Measurements from ENCODE around the gene FAM47E. TPM values are rescaled to one million over a fixed set of nuclear protein-coding genes. Genes with fewer than 3 reads are reported as not detected.
A peak's percentile ranks its signal among the peaks of the same experiment; 100 is the strongest.

The FAM47E gene
- total RNA-seq, 4 donors from 2014 or later, result 0.56 to 6.8 (median 3.8) TPM

DNA sequence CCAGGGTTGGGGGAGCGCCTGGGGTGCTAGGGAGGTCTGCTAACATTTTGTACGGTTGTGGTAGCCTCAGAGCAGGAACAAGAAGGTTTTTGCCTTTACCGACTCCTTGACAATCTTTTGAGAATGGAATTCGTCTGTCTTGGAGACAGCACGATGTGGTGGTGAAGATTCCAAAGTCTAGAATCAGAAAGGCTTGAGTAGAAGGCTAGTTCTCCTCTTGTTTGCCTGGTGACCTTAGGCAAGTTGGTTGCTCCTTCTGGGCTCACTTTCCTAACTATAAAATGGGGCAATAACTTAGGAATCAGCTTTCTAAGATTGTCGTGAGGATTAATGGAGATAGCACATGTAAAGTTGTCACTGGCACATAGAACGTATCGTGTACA is 741 bp downstream of the FAM47E start:
- in situ Hi-C loops (cut with MboI; ENCODE audit: low sequenced_read_pairs in 4 of 4), result loop anchor here in 1 of 4 donors (25.0 kb wide), 1 partner anchor 260 kb away; no protein-coding TSS in a partner anchor
- Histone ChIP-seq H3K27me3 (no peaks in the 10 kb centered on the region), H3K27ac (peak overlapping the region; percentile 73 to 90 (median 78)), H3K36me3 (no peaks in the 10 kb centered on the region), H3K4me1 (peaks cover 3 to 8% of the 10 kb centered on the region in 2 donors), H3K9me3 (no peaks in the 10 kb centered on the region), H3K4me3 (peak overlapping the region; percentile 63 to 84 (median 65))
- TF ChIP-seq, protein P1, sequence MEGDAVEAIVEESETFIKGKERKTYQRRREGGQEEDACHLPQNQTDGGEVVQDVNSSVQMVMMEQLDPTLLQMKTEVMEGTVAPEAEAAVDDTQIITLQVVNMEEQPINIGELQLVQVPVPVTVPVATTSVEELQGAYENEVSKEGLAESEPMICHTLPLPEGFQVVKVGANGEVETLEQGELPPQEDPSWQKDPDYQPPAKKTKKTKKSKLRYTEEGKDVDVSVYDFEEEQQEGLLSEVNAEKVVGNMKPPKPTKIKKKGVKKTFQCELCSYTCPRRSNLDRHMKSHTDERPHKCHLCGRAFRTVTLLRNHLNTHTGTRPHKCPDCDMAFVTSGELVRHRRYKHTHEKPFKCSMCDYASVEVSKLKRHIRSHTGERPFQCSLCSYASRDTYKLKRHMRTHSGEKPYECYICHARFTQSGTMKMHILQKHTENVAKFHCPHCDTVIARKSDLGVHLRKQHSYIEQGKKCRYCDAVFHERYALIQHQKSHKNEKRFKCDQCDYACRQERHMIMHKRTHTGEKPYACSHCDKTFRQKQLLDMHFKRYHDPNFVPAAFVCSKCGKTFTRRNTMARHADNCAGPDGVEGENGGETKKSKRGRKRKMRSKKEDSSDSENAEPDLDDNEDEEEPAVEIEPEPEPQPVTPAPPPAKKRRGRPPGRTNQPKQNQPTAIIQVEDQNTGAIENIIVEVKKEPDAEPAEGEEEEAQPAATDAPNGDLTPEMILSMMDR (IDR thresholded peaks at IDR 0.05 in 4 of 5, conservative IDR thresholded peaks at IDR 0.05 in 1 of 5), result no peak
- no peak for TF ChIP-seq POLR2A (IDR thresholded peaks at IDR 0.05)
- intact Hi-C loops (cut with DNase I; ENCODE audit: low total_unique reads), result loop anchor here (5.0 to 10.0 kb wide), 2 partner anchors 253 to 260 kb away; partner anchors contain the start of gene SDAD1
- peak in 1 of 2 donors; percentile 3 for ATAC-seq
- DNase-seq, result no peak

DNA sequence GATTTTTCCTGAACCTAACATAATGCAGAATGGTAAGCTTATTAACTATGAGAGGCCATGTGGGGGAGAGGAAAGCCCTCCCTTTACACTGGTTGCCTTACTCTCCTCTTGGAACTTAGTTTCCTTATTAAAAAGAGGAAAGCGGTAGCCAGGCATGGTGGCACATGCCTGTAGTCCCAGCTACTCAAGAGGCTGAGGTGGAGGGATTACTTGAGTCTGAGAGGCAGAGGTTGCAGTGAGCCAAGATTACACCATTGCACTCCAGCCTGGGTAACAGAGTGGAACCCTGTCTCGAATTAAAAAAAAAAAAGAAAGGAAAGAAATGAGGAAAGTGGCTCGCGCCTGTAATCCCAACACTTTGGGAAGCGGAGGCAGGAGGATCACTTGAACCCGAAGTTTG is 2.0 kb downstream of the FAM47E start:
- H3K4me3 ChIP-seq, result no peak overlapping the region
- H3K36me3 ChIP-seq, result no peaks in the 10 kb centered on the region
- TF ChIP-seq, protein P1 (IDR thresholded peaks at IDR 0.05 in 4 of 5, conservative IDR thresholded peaks at IDR 0.05 in 1 of 5), result no peak
- no peak for TF ChIP-seq POLR2A (IDR thresholded peaks at IDR 0.05)
- peaks cover 3 to 8% of the 10 kb centered on the region in 2 donors for H3K4me1 ChIP-seq
- DNase-seq (no peak), ATAC-seq (no peak)
- H3K27me3 ChIP-seq, result no peaks in the 10 kb centered on the region
- in situ Hi-C loops (cut with MboI; ENCODE audit: low sequenced_read_pairs in 4 of 4) (loop anchor here in 1 of 4 donors (25.0 kb wide), 1 partner anchor 259 kb away; no protein-coding TSS in a partner anchor), intact Hi-C loops (cut with DNase I; ENCODE audit: low total_unique reads) (loop anchor here (5.0 to 10.0 kb wide), 2 partner anchors 251 to 261 kb away; partner anchors contain the start of gene SDAD1)
- no peak overlapping the region for H3K27ac ChIP-seq
- no peaks in the 10 kb centered on the region for H3K9me3 ChIP-seq

DNA sequence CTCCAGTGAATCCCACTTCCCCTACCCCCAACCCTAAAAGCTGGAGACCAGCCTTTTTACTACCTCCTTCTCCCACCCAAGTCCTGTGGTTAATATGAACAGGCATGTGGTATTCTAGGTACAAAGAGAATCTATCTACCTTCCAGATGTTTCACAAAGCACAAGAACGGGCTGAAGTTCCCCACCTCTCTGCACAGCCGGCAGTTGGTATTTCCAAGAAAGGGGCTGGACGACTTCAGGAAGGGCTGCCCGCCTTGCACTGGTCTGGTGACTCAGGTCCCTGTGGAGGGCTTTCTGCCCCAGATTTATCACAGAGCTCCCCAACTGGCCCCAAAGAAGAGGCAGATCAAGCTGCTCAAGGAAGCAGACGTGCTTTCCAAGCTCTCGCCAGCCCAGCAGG is 4.5 kb downstream of the FAM47E start:
- intact Hi-C loops (cut with DNase I; ENCODE audit: low total_unique reads), result loop anchor here (10.0 kb wide), 1 partner anchor 249 kb away; no protein-coding TSS in a partner anchor

DNA sequence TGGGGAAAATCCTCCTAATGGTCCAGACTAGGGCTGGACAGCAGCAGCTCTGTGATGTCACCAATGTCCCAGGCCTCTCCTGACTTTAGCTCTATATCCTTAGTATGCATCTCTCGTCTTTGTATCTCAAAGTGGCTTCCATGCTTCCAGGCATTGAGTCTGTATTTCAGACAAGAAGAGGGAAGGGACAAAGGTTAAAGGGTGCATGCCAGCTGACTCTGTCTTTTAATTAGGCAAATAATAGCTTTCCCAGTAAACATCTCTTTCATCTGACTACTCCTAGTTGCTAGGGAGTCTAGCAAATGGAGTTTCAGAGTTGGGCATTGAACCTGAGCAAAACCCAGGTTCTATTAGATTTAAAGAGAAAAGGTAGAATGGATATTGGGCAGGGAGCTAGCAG is 5.4 kb downstream of the FAM47E start:
- ATAC-seq, result no peak
- no peak for DNase-seq
- intact Hi-C loops (cut with DNase I; ENCODE audit: low total_unique reads) (loop anchor here (10.0 kb wide), 1 partner anchor 248 kb away; no protein-coding TSS in a partner anchor), in situ Hi-C loops (cut with MboI; ENCODE audit: low sequenced_read_pairs in 4 of 4) (loop anchor here in 1 of 4 donors (25.0 kb wide), 1 partner anchor 255 kb away; no protein-coding TSS in a partner anchor)
- Histone ChIP-seq H3K27ac (no peak overlapping the region), H3K4me1 (peaks cover 0 to 1% of the 10 kb centered on the region in 2 donors), H3K4me3 (no peak overlapping the region), H3K27me3 (no peaks in the 10 kb centered on the region), H3K9me3 (no peaks in the 10 kb centered on the region), H3K36me3 (no peaks in the 10 kb centered on the region)
- no peak for TF ChIP-seq POLR2A (IDR thresholded peaks at IDR 0.05)
- TF ChIP-seq, protein P1 (IDR thresholded peaks at IDR 0.05 in 4 of 5, conservative IDR thresholded peaks at IDR 0.05 in 1 of 5), result no peak

More for the DNA sequence above, 4.5 kb downstream of the FAM47E start:
- no peaks in the 10 kb centered on the region for H3K27me3 ChIP-seq
- no peaks in the 10 kb centered on the region for H3K36me3 ChIP-seq
- no peak overlapping the region for H3K4me3 ChIP-seq
- peaks cover 2 to 3% of the 10 kb centered on the region in 2 donors for H3K4me1 ChIP-seq
- H3K9me3 ChIP-seq, result no peaks in the 10 kb centered on the region
- no peak for ATAC-seq
- no peak for DNase-seq
- in situ Hi-C loops (cut with MboI; ENCODE audit: low sequenced_read_pairs in 4 of 4), result loop anchor here in 1 of 4 donors (25.0 kb wide), 1 partner anchor 256 kb away; no protein-coding TSS in a partner anchor
- TF ChIP-seq POLR2A (IDR thresholded peaks at IDR 0.05), result no peak
- TF ChIP-seq, protein P1 (IDR thresholded peaks at IDR 0.05 in 4 of 5, conservative IDR thresholded peaks at IDR 0.05 in 1 of 5), result no peak
- no peak overlapping the region for H3K27ac ChIP-seq

Measured in gastrocnemius medialis (tissue), 4 donors.